H1 (cell line): ENCODE results near the gene BRD4. TPM values are rescaled to one million over a fixed set of nuclear protein-coding genes. Genes with fewer than 3 reads are reported as not detected.

ENCODE experiments used
- ATF2 ChIP-seq: IDR thresholded peaks from 2 replicates; pipeline ENCODE4 v1.6.1; 2012; ENCODE audit warnings: low read length, inconsistent platforms
- CBX8 ChIP-seq: fragments of 300-800, 300-1000 bp; sonication (generic); IDR thresholded peaks from 2 replicates; pipeline ENCODE4 v1.7.1; 2016; ENCODE audit warnings: low read depth, low read length, borderline replicate concordance
- CHD7 ChIP-seq: fragments of 300-600 bp; sonication (generic); IDR thresholded peaks from 2 replicates; pipeline ENCODE4 v1.7.1; 2012; ENCODE audit warnings: low read length, moderate library complexity, mild to moderate bottlenecking, inconsistent platforms; ENCODE audit not compliant: insufficient replicate concordance
- CTCF ChIP-seq, 3 experiments: IDR thresholded peaks; 1 replicate in 2 of 3; 2 replicates in 1 of 3; pipeline versions ENCODE4 v1.5.1 to v1.6.1; 2011; ENCODE audit warnings: low read length in 3 of 3, mild to moderate bottlenecking in 3 of 3, inconsistent platforms in 2 of 3, low read depth in 1 of 3, moderate library complexity in 1 of 3; ENCODE audit not compliant: insufficient read depth in 1 of 3; ENCODE audit errors: control extremely low read depth in 1 of 3
- EZH2 ChIP-seq: fragments of 200-600 bp; sonication (generic); IDR thresholded peaks from 2 replicates; pipeline ENCODE4 v1.7.1; 2012; ENCODE audit warnings: low read depth, mild to moderate bottlenecking, moderate library complexity, low read length, inconsistent platforms; ENCODE audit not compliant: severe bottlenecking
- NRF1 ChIP-seq: IDR thresholded peaks from 2 replicates; pipeline ENCODE4 v1.6.1; 2011; ENCODE audit warnings: mild to moderate bottlenecking, low read depth, low read length, improper control_type of control experiment
- SP2 ChIP-seq: IDR thresholded peaks from 2 replicates; pipeline ENCODE4 v1.6.1; 2012; ENCODE audit warnings: mild to moderate bottlenecking, low read length, inconsistent platforms
- polyA plus RNA-seq, 7 experiments: library from polyadenylated mRNA; depleted of rRNA in 3 of 7; stranded (reverse) in 5 of 7; unstranded in 2 of 7; fragments of >200 nt in 5 of 7; fragments of 200-250 nt in 2 of 7; gene quantifications; 1 replicate in 5 of 7; 2 replicates in 1 of 7; 4 replicates in 1 of 7; pipeline versions ENCODE4 v1.2.1 to v1.2.3, GENCODE V29; 2011 to 2013; ENCODE audit warnings: missing spikeins in 2 of 7, mixed read lengths in 2 of 7
- total RNA-seq: library from RNA; stranded (reverse); fragmentation: NEBNext Ultra II Directional; extraction: Animal tissue kit (Norgen Biotek cat#: 25700); gene quantifications from 2 replicates; pipeline ENCODE4 v1.2.1, GENCODE V29; 2021

The BRD4 gene
- total and polyA plus RNA-seq, 2 of the 8 experiments (the other 6 are each of a cell fraction or from before 2014, with no cell fraction given): 14.1 to 146 TPM

- TF ChIP-seq CHD7 (no peak), CBX8 (no peak), CTCF (IDR thresholded peaks at IDR 0.05; ENCODE audit: control extremely low read depth in 1 of 3, insufficient read depth in 1 of 3, low read depth in 1 of 3, low read length in 3 of 3) (no peak), NRF1 (no peak), ATF2 (no peak), EZH2 (no peak), SP2 (no peak)
These were observed 119.6 kb downstream of the BRD4 start (continued) for GRCh38 chr19:15212711-15213110.
